SK-N-SH treated with all-trans-retinoic acid at 6 μM for 48 hours (cell line): ENCODE measurements around the gene PUM2.

Experiments used
- ATAC-seq: fragments of 200-7000 bp; cut with Tn5 transposase; 3 replicates; pipeline ENCODE4 v1.9.1; 2020; ENCODE audit warnings: mild to moderate bottlenecking, moderate library complexity
- ARNTL ChIP-seq: fragments of 450-650 bp; formaldehyde crosslinking; IDR thresholded peaks from 2 replicates; pipeline ENCODE4 v1.5.0; 2020; ENCODE audit warnings: low read depth, mild to moderate bottlenecking, moderate library complexity, borderline replicate concordance
- CSDC2 ChIP-seq: fragments of 250-450 bp; sonication (Bioruptor Pico); IDR thresholded peaks from 2 replicates; pipeline ENCODE4 v1.5.0; 2020; ENCODE audit warnings: mild to moderate bottlenecking, moderate library complexity
- ESRRG ChIP-seq: fragments of 250-450 bp; sonication (Bioruptor Pico); IDR thresholded peaks from 2 replicates; pipeline ENCODE4 v1.6.1; 2021; ENCODE audit warnings: mild to moderate bottlenecking
- GLIS3 ChIP-seq: fragments of 250-450 bp; sonication (Bioruptor Pico); IDR thresholded peaks from 2 replicates; pipeline ENCODE4 v1.5.0; 2020; ENCODE audit warnings: mild to moderate bottlenecking, moderate library complexity
- ISL1 ChIP-seq: fragments of 250-450 bp; sonication (Bioruptor Pico); IDR thresholded peaks from 2 replicates; pipeline ENCODE4 v2.1.2; 2022; ENCODE audit warnings: mild to moderate bottlenecking, moderate library complexity
- OSR1 ChIP-seq: fragments of 250-450 bp; sonication (Bioruptor Pico); IDR thresholded peaks from 2 replicates; pipeline ENCODE4 v1.8.0; 2022; ENCODE audit warnings: moderate library complexity, mild to moderate bottlenecking, inconsistent platforms
- PATZ1 ChIP-seq: fragments of 250-450 bp; sonication (Bioruptor Pico); IDR thresholded peaks from 2 replicates; pipeline ENCODE4 v1.8.0; 2020; ENCODE audit warnings: mild to moderate bottlenecking, moderate library complexity, borderline replicate concordance
- POU6F1 ChIP-seq: fragments of 250-450 bp; sonication (Bioruptor Pico); IDR thresholded peaks from 2 replicates; pipeline ENCODE4 v1.8.0; 2021; ENCODE audit warnings: low read depth, mild to moderate bottlenecking, moderate library complexity, borderline replicate concordance
- PPARA ChIP-seq: fragments of 250-450 bp; sonication (Bioruptor Pico); IDR thresholded peaks from 2 replicates; pipeline ENCODE4 v1.5.0; 2020; ENCODE audit warnings: mild to moderate bottlenecking, borderline replicate concordance
- RARB ChIP-seq: fragments of 250-450 bp; sonication (Bioruptor Pico); IDR thresholded peaks from 2 replicates; pipeline ENCODE4 v1.8.0; 2021; ENCODE audit warnings: mild to moderate bottlenecking, moderate library complexity
- TCF4 ChIP-seq: fragments of 250-450 bp; sonication (Bioruptor Pico); IDR thresholded peaks from 2 replicates; pipeline ENCODE4 v1.8.0; 2021; ENCODE audit warnings: mild to moderate bottlenecking, moderate library complexity, borderline replicate concordance
- TOX ChIP-seq: fragments of 250-450 bp; sonication (Bioruptor Pico); IDR thresholded peaks from 2 replicates; pipeline ENCODE4 v1.8.0; 2021; ENCODE audit warnings: mild to moderate bottlenecking, moderate library complexity, borderline replicate concordance
- TSHZ2 ChIP-seq: fragments of 250-450 bp; sonication (Bioruptor Pico); IDR thresholded peaks from 2 replicates; pipeline ENCODE4 v1.5.0; 2020; ENCODE audit warnings: mild to moderate bottlenecking, moderate library complexity
- ZFP30 ChIP-seq: fragments of 450-650 bp; formaldehyde crosslinking; IDR thresholded peaks from 2 replicates; pipeline ENCODE4 v1.5.0; 2022; ENCODE audit warnings: mild to moderate bottlenecking, moderate library complexity
- ZNF565 ChIP-seq: fragments of 450-650 bp; formaldehyde crosslinking; conservative IDR thresholded peaks from 2 replicates; pipeline ENCODE4 v1.5.0; 2020; ENCODE audit warnings: low read depth, mild to moderate bottlenecking, moderate library complexity
- ZNF70 ChIP-seq: fragments of 450-650 bp; formaldehyde crosslinking; IDR thresholded peaks from 2 replicates; pipeline ENCODE4 v1.5.0; 2020; ENCODE audit warnings: mild to moderate bottlenecking, moderate library complexity
- TF ChIP-seq, protein P1 (sequence below): fragments of 250-450 bp; sonication (Bioruptor Pico); IDR thresholded peaks from 2 replicates; pipeline ENCODE4 v1.5.1; 2020; ENCODE audit warnings: low read depth, mild to moderate bottlenecking, moderate library complexity

PUM2 gene

DNA sequence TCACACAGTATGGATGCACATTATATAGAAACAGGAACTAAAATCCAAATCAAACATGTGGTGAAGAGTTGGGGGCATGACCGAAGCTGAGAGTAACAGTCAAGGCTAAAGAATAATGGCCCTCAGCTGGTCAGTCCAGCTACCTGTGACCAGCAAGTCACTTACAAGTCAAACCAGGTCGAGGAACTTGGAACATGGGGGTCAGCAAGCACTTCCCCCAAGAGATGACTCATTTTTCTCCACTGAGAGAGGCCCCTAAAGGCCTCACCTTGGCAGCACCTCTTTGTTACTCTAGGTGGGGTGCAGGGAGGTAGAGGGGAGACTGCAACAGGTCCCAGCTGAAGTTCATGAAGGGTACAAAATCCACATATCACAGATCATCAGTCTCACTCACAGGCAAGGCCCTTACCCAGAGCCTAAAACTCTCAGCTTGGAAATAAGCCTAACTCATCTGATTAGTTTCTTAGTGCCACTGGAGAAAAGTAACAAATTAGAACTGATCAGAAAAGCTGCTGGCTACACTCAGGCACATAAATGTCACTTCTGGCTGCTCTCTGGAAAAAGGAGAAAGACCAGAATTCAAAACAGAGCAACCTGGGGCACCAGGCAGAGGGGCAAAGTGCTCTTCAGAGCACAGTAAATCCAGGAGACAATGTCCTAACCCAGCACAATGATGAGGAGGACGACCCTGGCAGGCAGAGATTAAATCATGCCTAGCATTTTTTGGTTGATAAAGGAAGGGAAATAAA lies 129.7 kb downstream of the PUM2 start:
- no peak; the same call in 2 of the 3 replicates for ATAC-seq
- no peak for TF ChIP-seq ZNF565 (CRISPR knock-in tag)
- 0 out of 2 replicates have a peak, but pooled peaks have one; percentile 42 for TF ChIP-seq TSHZ2 (CRISPR knock-in tag)
- peak; percentile 55; the same call in 1 of the 2 replicates for TF ChIP-seq ISL1 (CRISPR knock-in tag)
- TF ChIP-seq ESRRG: no peak

- TF ChIP-seq TCF4 (CRISPR knock-in tag) (no peak), PPARA (CRISPR knock-in tag) (no peak), CSDC2 (no peak), TOX (CRISPR knock-in tag) (no peak), ZNF70 (CRISPR knock-in tag) (no peak), ESRRG (no peak), RARB (CRISPR knock-in tag) (no peak), ARNTL (no peak), OSR1 (CRISPR knock-in tag) (no peak)
- TF ChIP-seq, protein P1, sequence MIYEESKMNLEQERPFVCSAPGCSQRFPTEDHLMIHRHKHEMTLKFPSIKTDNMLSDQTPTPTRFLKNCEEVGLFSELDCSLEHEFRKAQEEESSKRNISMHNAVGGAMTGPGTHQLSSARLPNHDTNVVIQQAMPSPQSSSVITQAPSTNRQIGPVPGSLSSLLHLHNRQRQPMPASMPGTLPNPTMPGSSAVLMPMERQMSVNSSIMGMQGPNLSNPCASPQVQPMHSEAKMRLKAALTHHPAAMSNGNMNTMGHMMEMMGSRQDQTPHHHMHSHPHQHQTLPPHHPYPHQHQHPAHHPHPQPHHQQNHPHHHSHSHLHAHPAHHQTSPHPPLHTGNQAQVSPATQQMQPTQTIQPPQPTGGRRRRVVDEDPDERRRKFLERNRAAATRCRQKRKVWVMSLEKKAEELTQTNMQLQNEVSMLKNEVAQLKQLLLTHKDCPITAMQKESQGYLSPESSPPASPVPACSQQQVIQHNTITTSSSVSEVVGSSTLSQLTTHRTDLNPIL: no peak
- ATAC-seq: no peak
Observed at GRCh38 chr2:20219763-20220380, 130.8 kb downstream of the PUM2 start.

DNA sequence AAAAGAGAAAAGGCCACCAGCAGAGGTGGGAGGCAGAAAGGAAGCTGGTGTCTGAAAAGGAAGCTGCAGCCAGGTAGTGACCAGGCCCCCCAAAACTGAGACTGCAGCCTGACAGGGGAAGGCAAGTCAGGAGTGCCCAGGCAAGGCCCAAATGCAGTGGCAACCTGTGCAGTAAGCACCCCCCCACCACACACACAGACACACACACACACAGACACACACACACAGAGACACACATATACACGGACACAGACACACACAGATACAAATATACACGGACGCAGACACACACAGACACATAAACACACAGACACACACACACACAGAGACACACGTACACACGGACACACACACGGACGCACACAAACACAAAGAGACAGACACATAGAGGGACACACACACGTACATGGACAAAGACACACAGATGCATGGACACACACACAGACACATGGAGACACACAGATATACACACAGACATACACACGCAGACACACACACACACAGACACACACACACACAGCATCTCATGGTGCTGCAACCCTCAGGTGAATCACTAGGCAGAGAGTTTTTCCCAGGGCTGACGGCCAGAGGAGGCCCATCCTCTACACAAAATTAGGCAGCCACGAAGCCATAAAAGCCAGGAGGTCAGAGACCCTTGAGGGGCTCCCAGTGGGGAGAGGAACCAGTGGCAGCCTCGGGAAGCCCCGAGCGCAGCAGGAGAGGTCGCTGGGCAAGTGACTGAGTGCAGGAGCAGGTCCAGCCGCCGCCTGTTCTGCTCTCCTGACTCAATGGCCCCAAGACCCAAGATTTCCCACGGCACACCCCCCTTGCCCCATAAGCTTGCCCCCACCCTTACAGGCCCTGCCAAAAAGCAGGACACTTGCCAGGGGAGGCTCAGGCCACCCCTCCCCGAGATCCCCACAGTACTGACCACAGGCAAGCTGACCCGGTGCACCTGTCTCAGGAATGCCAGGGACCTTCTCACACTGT lies 132.0 kb downstream of the PUM2 start:
- no peak for ATAC-seq
- TF ChIP-seq GLIS3 (no peak), POU6F1 (CRISPR knock-in tag) (no peak), RARB (CRISPR knock-in tag) (no peak), PATZ1 (no peak), ZNF70 (CRISPR knock-in tag) (no peak), TSHZ2 (CRISPR knock-in tag) (no peak), ZFP30 (CRISPR knock-in tag) (no peak), TOX (CRISPR knock-in tag) (no peak), PPARA (CRISPR knock-in tag) (no peak)
- TF ChIP-seq, all 23 proteins: peak for 0
